H1 (cell line): ENCODE measurements around the gene NELFCD. TPM values are rescaled to one million over a fixed set of nuclear protein-coding genes. Genes with fewer than 3 reads are reported as not detected.

ENCODE experiments used
- CTCF ChIA-PET: fragments of 300-600 bp; sonication (Branson Sonifier 250); formaldehyde crosslinking; loops from one replicate; lab custom pipeline; 2021; ENCODE audit not compliant: partially characterized antibody; lab: Charles Lee
- POLR2A ChIA-PET: fragments of 300-600 bp; sonication (Branson Sonifier 250); formaldehyde crosslinking; loops from one replicate; lab custom pipeline; 2021; ENCODE audit warnings: inconsistent platforms; ENCODE audit not compliant: partially characterized antibody; lab: Charles Lee
- DNase-seq, 2 experiments: peaks; one replicate each; pipeline versions ENCODE4 v3.0.0 to v3.0.0-alpha.2; 2010 to 2022; ENCODE audit warnings: low spot score in 2 of 2, low read depth in 1 of 2, mixed read lengths in 1 of 2
- FAIRE-seq: peaks from 2 replicates; lab custom pipeline; 2011; peaks lifted over from hg19 to GRCh38; lab: Jason Lieb, UNC
- H2AFZ ChIP-seq: 2 replicates; pipeline ENCODE4 v1.8.1; 2012; ENCODE audit warnings: low read length, inconsistent platforms
- H2AK5ac ChIP-seq: 2 replicates; pipeline ENCODE4 v1.6.1; 2013; ENCODE audit warnings: low read depth, low read length
- H2BK120ac ChIP-seq: replicated peaks from 2 replicates; pipeline ENCODE3; 2013; ENCODE audit warnings: low read depth, low read length, inconsistent platforms
- H2BK12ac ChIP-seq: 2 replicates; pipeline ENCODE4 v1.6.1; 2013; ENCODE audit warnings: low read depth, low read length
- H2BK15ac ChIP-seq: 2 replicates; pipeline ENCODE4 v1.6.1; 2013; ENCODE audit warnings: low read length
- H2BK20ac ChIP-seq: 2 replicates; pipeline ENCODE4 v1.6.1; 2013; ENCODE audit warnings: low read length
- H2BK5ac ChIP-seq: 2 replicates; pipeline ENCODE4 v1.6.1; 2013; ENCODE audit warnings: low read depth, low read length
- H3K14ac ChIP-seq: 2 replicates; pipeline ENCODE4 v1.6.1; 2013; ENCODE audit warnings: inconsistent platforms; ENCODE audit not compliant: insufficient read length
- H3K18ac ChIP-seq: 2 replicates; pipeline ENCODE4 v1.6.1; 2013; ENCODE audit warnings: low read length; ENCODE audit errors: extremely low read depth
- H3K23ac ChIP-seq: 2 replicates; pipeline ENCODE4 v1.6.1; 2013; ENCODE audit warnings: inconsistent platforms; ENCODE audit not compliant: insufficient read length
- H3K23me2 ChIP-seq: 2 replicates; pipeline ENCODE4 v1.6.1; 2013; ENCODE audit warnings: low read depth, low read length
- H3K27ac ChIP-seq: 2 replicates; pipeline ENCODE4 v1.6.1; 2011; ENCODE audit warnings: low read depth, low read length, inconsistent platforms
- H3K27me3 ChIP-seq, 4 experiments: replicated peaks in 1 of 4; 1 replicate in 1 of 4; 2 replicates in 3 of 4; pipeline versions ENCODE4 v1.6.1 to v1.8.1; 2011 to 2013; ENCODE audit warnings: low read length in 3 of 4, mild to moderate bottlenecking in 3 of 4, inconsistent platforms in 2 of 4, mixed read lengths in 2 of 4, moderate library complexity in 1 of 4; ENCODE audit not compliant: control insufficient read depth in 3 of 4, insufficient read depth in 3 of 4; ENCODE audit errors: extremely low read depth in 1 of 4
- H3K36me3 ChIP-seq, 4 experiments: 2 replicates each; pipeline versions ENCODE4 v1.6.1 to v1.8.1; 2011 to 2013; ENCODE audit warnings: mild to moderate bottlenecking in 4 of 4, low read length in 3 of 4, moderate library complexity in 2 of 4, control low read depth in 1 of 4, inconsistent platforms in 1 of 4; ENCODE audit not compliant: insufficient read depth in 4 of 4, control insufficient read depth in 2 of 4
- H3K4ac ChIP-seq: replicated peaks from 2 replicates; pipeline ENCODE3; 2013; ENCODE audit warnings: low read length, low read depth, mixed read lengths, inconsistent platforms; ENCODE audit not compliant: insufficient read length
- H3K4me1 ChIP-seq, 4 experiments: replicated peaks in 1 of 4; 1 replicate in 1 of 4; 2 replicates in 3 of 4; pipeline versions ENCODE4 v1.6.1 to v1.8.1; 2011 to 2013; ENCODE audit warnings: low read length in 3 of 4, inconsistent platforms in 2 of 4, mixed read lengths in 1 of 4; ENCODE audit not compliant: insufficient read depth in 4 of 4, control insufficient read depth in 3 of 4
- H3K4me2 ChIP-seq, 2 experiments: 2 replicates each; pipeline versions ENCODE4 v1.6.1 to v1.8.1; 2011 to 2013; ENCODE audit warnings: low read depth in 2 of 2, low read length in 2 of 2, control low read depth in 1 of 2, inconsistent platforms in 1 of 2, mild to moderate bottlenecking in 1 of 2; ENCODE audit not compliant: insufficient read depth in 1 of 2
- H3K4me3 ChIP-seq, 4 experiments: fragments of 200-600, 300-600 bp in 1 of 4; sonication (generic), shearing (Covaris generic), sonication (Bioruptor Twin) in 1 of 4; 2 replicates each; pipeline versions ENCODE4 v1.5.1 to v1.8.1; 2011 to 2016; ENCODE audit warnings: low read length in 4 of 4, low read depth in 3 of 4, control low read depth in 2 of 4, inconsistent platforms in 2 of 4, mild to moderate bottlenecking in 2 of 4, mixed read lengths in 1 of 4, moderate library complexity in 1 of 4; ENCODE audit not compliant: insufficient read depth in 2 of 4; ENCODE audit errors: extremely low read depth in 1 of 4
- H3K56ac ChIP-seq: replicated peaks from 2 replicates; pipeline ENCODE3; 2013; ENCODE audit warnings: low read depth, mild to moderate bottlenecking, mixed read lengths, low read length, inconsistent platforms; ENCODE audit not compliant: insufficient read length
- H3K79me1 ChIP-seq: 2 replicates; pipeline ENCODE4 v1.6.1; 2013; ENCODE audit warnings: low read depth, low read length, control low read depth
- H3K79me2 ChIP-seq, 2 experiments: 2 replicates each; pipeline versions ENCODE4 v1.6.1 to v1.8.1; 2012 to 2013; ENCODE audit warnings: low read length in 2 of 2, mild to moderate bottlenecking in 2 of 2, inconsistent platforms in 1 of 2; ENCODE audit not compliant: insufficient read depth in 2 of 2, control insufficient read depth in 1 of 2
- H3K9ac ChIP-seq, 4 experiments: replicated peaks in 1 of 4; 1 replicate in 1 of 4; 2 replicates in 3 of 4; pipeline versions ENCODE4 v1.6.1 to v1.8.1; 2011 to 2013; ENCODE audit warnings: low read depth in 3 of 4, low read length in 3 of 4, control low read depth in 2 of 4, mild to moderate bottlenecking in 2 of 4, moderate library complexity in 2 of 4, inconsistent platforms in 1 of 4; ENCODE audit errors: extremely low read depth in 1 of 4
- H3K9me3 ChIP-seq, 2 experiments: 2 replicates each; pipeline versions ENCODE4 v1.6.1 to v1.8.1; 2012 to 2013; ENCODE audit warnings: mild to moderate bottlenecking in 2 of 2, moderate library complexity in 2 of 2, control low read depth in 1 of 2, inconsistent platforms in 1 of 2, low read depth in 1 of 2, low read length in 1 of 2, mixed read lengths in 1 of 2; ENCODE audit not compliant: insufficient read depth in 2 of 2
- H4K20me1 ChIP-seq, 2 experiments: replicated peaks in 1 of 2; 2 replicates each; pipeline versions ENCODE3 to v1.8.1; 2011 to 2013; ENCODE audit warnings: inconsistent platforms in 2 of 2, low read length in 2 of 2, mild to moderate bottlenecking in 1 of 2; ENCODE audit not compliant: insufficient read depth in 2 of 2, control insufficient read depth in 1 of 2
- H4K5ac ChIP-seq: 2 replicates; pipeline ENCODE4 v1.6.1; 2013; ENCODE audit warnings: low read length, low read depth, mixed read lengths, inconsistent platforms; ENCODE audit not compliant: insufficient read length
- H4K8ac ChIP-seq: 2 replicates; pipeline ENCODE4 v1.8.0; 2013; ENCODE audit warnings: mild to moderate bottlenecking, moderate library complexity, low read length, inconsistent platforms; ENCODE audit not compliant: insufficient read depth; ENCODE audit errors: extremely low read depth
- H4K91ac ChIP-seq: replicated peaks from 2 replicates; pipeline ENCODE3; 2013; ENCODE audit warnings: low read length, mixed read lengths, inconsistent platforms; ENCODE audit not compliant: insufficient read length
- RXRA ChIP-seq: IDR thresholded peaks from 2 replicates; pipeline ENCODE4 v1.6.1; 2011; ENCODE audit warnings: low read depth, mild to moderate bottlenecking, low read length, moderate library complexity; ENCODE audit not compliant: insufficient read depth
- WGBS, 2 experiments: shearing (Covaris generic) in 1 of 2; methylation state at CpG; one replicate each; pipeline versions ENCODE4 v1.1.6 to v1.1.7; 2013 to 2015; ENCODE audit warnings: low lambda C conversion rate in 2 of 2, mixed read lengths in 2 of 2, inconsistent platforms in 1 of 2, low coverage in 1 of 2, missing lambda C conversion rate in 1 of 2; ENCODE audit not compliant: insufficient replicate concordance in 2 of 2, insufficient coverage in 1 of 2, insufficient read length in 1 of 2; ENCODE audit errors: extremely low coverage in 1 of 2, missing lambda C conversion rate in 1 of 2; 5-methylcytosine and 5-hydroxymethylcytosine counted together
- polyA plus RNA-seq, 7 experiments: library from polyadenylated mRNA; depleted of rRNA in 3 of 7; stranded (reverse) in 5 of 7; unstranded in 2 of 7; fragments of >200 nt in 5 of 7; fragments of 200-250 nt in 2 of 7; gene quantifications; 1 replicate in 5 of 7; 2 replicates in 1 of 7; 4 replicates in 1 of 7; pipeline versions ENCODE4 v1.2.1 to v1.2.3, GENCODE V29; 2011 to 2013; ENCODE audit warnings: missing spikeins in 2 of 7, mixed read lengths in 2 of 7
- total RNA-seq: library from RNA; stranded (reverse); fragmentation: NEBNext Ultra II Directional; extraction: Animal tissue kit (Norgen Biotek cat#: 25700); gene quantifications from 2 replicates; pipeline ENCODE4 v1.2.1, GENCODE V29; 2021
- TF ChIP-seq, protein P1 (sequence below): IDR thresholded peaks from 2 replicates; pipeline ENCODE4 v1.6.1; 2011; ENCODE audit warnings: low read length, improper control_type of control experiment

The NELFCD gene
- total and polyA plus RNA-seq, 2 of the 8 experiments (the other 6 are each of a cell fraction or from before 2014, with no cell fraction given), result 35.5 to 59.6 TPM

DNA sequence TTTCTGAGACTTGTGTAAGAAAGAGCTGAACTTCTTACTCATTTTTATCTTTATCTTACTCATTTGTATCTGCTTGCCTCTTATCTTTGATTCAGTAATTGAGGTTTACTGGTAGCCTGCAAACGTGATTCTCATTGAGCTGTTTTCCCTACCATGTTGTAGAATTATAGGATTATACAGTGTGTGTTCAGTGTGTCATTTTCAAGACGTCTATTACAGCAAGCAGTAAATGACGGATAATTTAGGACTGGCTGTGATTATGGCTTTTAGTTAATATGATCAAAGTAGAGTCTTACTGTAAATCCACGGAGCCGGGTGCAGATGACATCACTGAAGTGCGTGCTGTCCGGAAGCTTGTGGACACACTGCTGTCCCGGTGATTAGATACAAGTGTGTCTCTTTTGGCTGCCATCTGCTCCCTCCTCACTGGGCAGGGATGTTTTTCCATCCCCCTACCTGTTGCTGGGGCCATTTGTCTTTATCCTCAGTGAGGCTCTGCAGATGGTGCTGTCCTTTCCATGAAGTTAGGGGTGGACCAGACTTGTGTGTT, 6.0 kb downstream of the NELFCD start:
- TF ChIP-seq, protein P1, sequence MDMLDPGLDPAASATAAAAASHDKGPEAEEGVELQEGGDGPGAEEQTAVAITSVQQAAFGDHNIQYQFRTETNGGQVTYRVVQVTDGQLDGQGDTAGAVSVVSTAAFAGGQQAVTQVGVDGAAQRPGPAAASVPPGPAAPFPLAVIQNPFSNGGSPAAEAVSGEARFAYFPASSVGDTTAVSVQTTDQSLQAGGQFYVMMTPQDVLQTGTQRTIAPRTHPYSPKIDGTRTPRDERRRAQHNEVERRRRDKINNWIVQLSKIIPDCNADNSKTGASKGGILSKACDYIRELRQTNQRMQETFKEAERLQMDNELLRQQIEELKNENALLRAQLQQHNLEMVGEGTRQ, result no peak
- no peak for TF ChIP-seq RXRA
- TF ChIP-seq, all 59 proteins: peak for 0
- Histone ChIP-seq H2BK12ac (no peak overlapping the region), H3K9me3 (no peaks in the 10 kb centered on the region), H4K5ac (no peak overlapping the region), H2AK5ac (no peak overlapping the region), H2BK20ac (no peak overlapping the region), H3K9ac (no peak overlapping the region), H3K4me1 (no peaks in the 10 kb centered on the region), H3K4me2 (no peak overlapping the region), H3K14ac (no peak overlapping the region), H4K8ac (no peak overlapping the region), H2AFZ (no peak overlapping the region), H3K23ac (no peak overlapping the region), H3K27ac (no peak overlapping the region), H3K79me1 (peaks cover 18% of the 10 kb centered on the region), H3K27me3 (no peaks in the 10 kb centered on the region), H3K36me3 (peaks cover 33 to 54% (median 45%) of the 10 kb centered on the region in 4 experiments), H3K18ac (no peak overlapping the region), H3K4me3 (no peak overlapping the region), H2BK5ac (no peak overlapping the region), H3K56ac (no peak overlapping the region), H3K23me2 (no peaks in the 10 kb centered on the region), H3K79me2 (peaks cover 4 to 38% of the 10 kb centered on the region in 2 experiments), H2BK120ac (no peak overlapping the region), H2BK15ac (no peak overlapping the region), H3K4ac (no peak overlapping the region), H4K91ac (no peak overlapping the region), H4K20me1 (peaks cover 4 to 15% of the 10 kb centered on the region in 2 experiments)
- POLR2A ChIA-PET, result interaction anchor here (1.0 to 1.1 kb wide), 2 partner anchors 10 to 18 kb away, joined by 3 read pairs; no protein-coding TSS in a partner anchor
- WGBS, 2 experiments, result 96% methylated on average over 8 of the region's 8 CpGs; no CpG with 5 or more reads in 1 of the 2 experiments
- FAIRE-seq (no peak), DNase-seq (no peak)
- CTCF ChIA-PET, result no interaction called here
